Vagina (tissue), 2 donors: Measurements from ENCODE around the gene ANXA2R. TPM values are rescaled to one million over a fixed set of nuclear protein-coding genes. Genes with fewer than 3 reads are reported as not detected.

ENCODE experiments used
- DNase-seq, 2 donors: peaks; one replicate each; pipeline ENCODE4 v3.0.0-alpha.2; 2017; ENCODE audit errors: extremely low spot score in 2 of 2
- H3K27ac ChIP-seq: fragments of 200-600 bp; sonication (generic); one replicate; pipeline ENCODE4 v1.5.1; 2019
- H3K27me3 ChIP-seq: fragments of 200-600 bp; sonication (generic); one replicate; pipeline ENCODE4 v1.5.1; 2019
- H3K36me3 ChIP-seq, 2 donors: fragments of 200-600 bp; sonication (generic); one replicate each; pipeline ENCODE4 v1.5.1; 2017 to 2019
- H3K4me1 ChIP-seq: fragments of 200-600 bp; sonication (generic); one replicate; pipeline ENCODE4 v1.5.1; 2019
- H3K4me3 ChIP-seq, 2 donors: fragments of 200-600 bp; sonication (generic); 1 replicate in 1 of 2; 2 replicates in 1 of 2; pipeline ENCODE4 v1.5.1; 2016 to 2019
- H3K9me3 ChIP-seq: fragments of 200-600 bp; sonication (generic); one replicate; pipeline ENCODE4 v1.5.1; 2019
- POLR2A ChIP-seq, 2 donors: fragments of 450-650 bp; IDR thresholded peaks; one replicate each; pipeline ENCODE4 v1.6.1; 2017; ENCODE audit warnings: antibody characterized with exemption in 2 of 2, mild to moderate bottlenecking in 2 of 2, moderate library complexity in 2 of 2
- POLR2AphosphoS5 ChIP-seq, 2 donors: sonication (generic); formaldehyde crosslinking; IDR thresholded peaks; one replicate each; pipeline ENCODE4 v1.9.0; 2017; ENCODE audit warnings: antibody characterized with exemption in 2 of 2, mild to moderate bottlenecking in 2 of 2, low read depth in 1 of 2; ENCODE audit not compliant: insufficient read depth in 1 of 2
- intact Hi-C: fragments of 100-400 bp; cut with DNase I; formaldehyde crosslinking; loops from one replicate; pipeline ENCODE4 v1.15.1; 2023
- total RNA-seq: library from RNA; depleted of rRNA; stranded (reverse); fragments of >200 nt; gene quantifications from one replicate; pipeline ENCODE4 v1.2.3, GENCODE V29; 2016
- TF ChIP-seq, protein P1 (sequence below), 3 experiments: fragments of 450-650 bp in 2 of 3; fragments of 200-600 bp in 1 of 3; sonication (generic) in 1 of 3; IDR thresholded peaks; one replicate each; pipeline ENCODE4 v1.5.1; 2017 to 2019; ENCODE audit warnings: antibody characterized with exemption in 3 of 3, mild to moderate bottlenecking in 2 of 3, moderate library complexity in 2 of 3

The ANXA2R gene
- total RNA-seq, 1 donor from 2014 or later, result 10.6 TPM

DNA sequence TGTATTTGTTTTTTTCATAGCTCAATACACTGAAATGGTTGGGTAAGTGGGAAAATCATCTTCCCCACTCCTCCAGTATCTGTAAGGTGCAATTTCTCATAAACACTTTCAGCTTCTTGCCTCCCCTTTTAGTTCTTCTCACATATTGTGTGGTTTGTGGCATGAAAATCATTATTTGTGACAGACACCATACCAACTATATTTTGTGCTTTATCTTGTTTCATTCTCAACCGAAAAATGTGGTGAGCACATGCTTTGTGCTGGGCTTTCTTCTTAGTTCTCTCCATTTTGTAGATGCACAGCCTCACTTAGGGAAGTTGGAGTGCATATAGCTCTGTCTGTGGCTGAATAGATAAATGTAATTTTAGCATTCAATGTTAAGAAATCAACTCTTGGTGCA, 6.4 kb upstream of the ANXA2R start:
- Histone ChIP-seq H3K36me3 (no peaks in the 10 kb centered on the region), H3K4me3 (no peak overlapping the region), H3K27ac (no peak overlapping the region), H3K27me3 (no peaks in the 10 kb centered on the region), H3K4me1 (peaks cover 18% of the 10 kb centered on the region), H3K9me3 (no peaks in the 10 kb centered on the region)
- intact Hi-C loops, result no loop called here
- TF ChIP-seq, protein P1, sequence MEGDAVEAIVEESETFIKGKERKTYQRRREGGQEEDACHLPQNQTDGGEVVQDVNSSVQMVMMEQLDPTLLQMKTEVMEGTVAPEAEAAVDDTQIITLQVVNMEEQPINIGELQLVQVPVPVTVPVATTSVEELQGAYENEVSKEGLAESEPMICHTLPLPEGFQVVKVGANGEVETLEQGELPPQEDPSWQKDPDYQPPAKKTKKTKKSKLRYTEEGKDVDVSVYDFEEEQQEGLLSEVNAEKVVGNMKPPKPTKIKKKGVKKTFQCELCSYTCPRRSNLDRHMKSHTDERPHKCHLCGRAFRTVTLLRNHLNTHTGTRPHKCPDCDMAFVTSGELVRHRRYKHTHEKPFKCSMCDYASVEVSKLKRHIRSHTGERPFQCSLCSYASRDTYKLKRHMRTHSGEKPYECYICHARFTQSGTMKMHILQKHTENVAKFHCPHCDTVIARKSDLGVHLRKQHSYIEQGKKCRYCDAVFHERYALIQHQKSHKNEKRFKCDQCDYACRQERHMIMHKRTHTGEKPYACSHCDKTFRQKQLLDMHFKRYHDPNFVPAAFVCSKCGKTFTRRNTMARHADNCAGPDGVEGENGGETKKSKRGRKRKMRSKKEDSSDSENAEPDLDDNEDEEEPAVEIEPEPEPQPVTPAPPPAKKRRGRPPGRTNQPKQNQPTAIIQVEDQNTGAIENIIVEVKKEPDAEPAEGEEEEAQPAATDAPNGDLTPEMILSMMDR (IDR thresholded peaks at IDR 0.05), result no peak
- no peak for TF ChIP-seq POLR2AphosphoS5 (IDR thresholded peaks at IDR 0.05; ENCODE audit: insufficient read depth in 1 of 2, low read depth in 1 of 2)
- TF ChIP-seq POLR2A (IDR thresholded peaks at IDR 0.05), result no peak
- no peak for DNase-seq

DNA sequence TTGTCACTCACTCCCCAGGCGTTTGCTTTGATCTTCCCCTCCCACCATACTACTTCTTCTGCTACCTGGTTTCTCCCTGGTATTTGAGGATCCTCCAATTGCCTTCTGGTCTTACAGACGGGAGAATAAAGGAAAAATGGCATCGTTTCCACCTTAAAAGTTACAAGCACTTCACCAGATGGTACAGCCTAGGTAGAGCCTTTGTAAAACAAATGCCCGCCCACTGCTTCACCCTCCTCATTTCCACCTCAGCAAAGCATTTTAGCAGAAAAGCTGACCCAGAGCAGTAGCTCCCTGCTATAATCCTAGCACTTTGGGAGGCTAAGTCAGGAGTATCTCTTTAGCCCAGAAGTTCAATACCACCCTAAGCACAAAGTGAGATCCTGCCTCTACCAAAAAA, 5.1 kb upstream of the ANXA2R start:
- intact Hi-C loops, result no loop called here
- DNase-seq, result no peak
- Histone ChIP-seq H3K36me3 (no peaks in the 10 kb centered on the region), H3K4me1 (peaks cover 18% of the 10 kb centered on the region), H3K27ac (peak overlapping the region; percentile 68), H3K9me3 (no peaks in the 10 kb centered on the region), H3K4me3 (no peak overlapping the region), H3K27me3 (no peaks in the 10 kb centered on the region)
- no peak for TF ChIP-seq POLR2A (IDR thresholded peaks at IDR 0.05)
- TF ChIP-seq POLR2AphosphoS5 (IDR thresholded peaks at IDR 0.05; ENCODE audit: insufficient read depth in 1 of 2, low read depth in 1 of 2), result no peak
- TF ChIP-seq, protein P1 (IDR thresholded peaks at IDR 0.05), result no peak

DNA sequence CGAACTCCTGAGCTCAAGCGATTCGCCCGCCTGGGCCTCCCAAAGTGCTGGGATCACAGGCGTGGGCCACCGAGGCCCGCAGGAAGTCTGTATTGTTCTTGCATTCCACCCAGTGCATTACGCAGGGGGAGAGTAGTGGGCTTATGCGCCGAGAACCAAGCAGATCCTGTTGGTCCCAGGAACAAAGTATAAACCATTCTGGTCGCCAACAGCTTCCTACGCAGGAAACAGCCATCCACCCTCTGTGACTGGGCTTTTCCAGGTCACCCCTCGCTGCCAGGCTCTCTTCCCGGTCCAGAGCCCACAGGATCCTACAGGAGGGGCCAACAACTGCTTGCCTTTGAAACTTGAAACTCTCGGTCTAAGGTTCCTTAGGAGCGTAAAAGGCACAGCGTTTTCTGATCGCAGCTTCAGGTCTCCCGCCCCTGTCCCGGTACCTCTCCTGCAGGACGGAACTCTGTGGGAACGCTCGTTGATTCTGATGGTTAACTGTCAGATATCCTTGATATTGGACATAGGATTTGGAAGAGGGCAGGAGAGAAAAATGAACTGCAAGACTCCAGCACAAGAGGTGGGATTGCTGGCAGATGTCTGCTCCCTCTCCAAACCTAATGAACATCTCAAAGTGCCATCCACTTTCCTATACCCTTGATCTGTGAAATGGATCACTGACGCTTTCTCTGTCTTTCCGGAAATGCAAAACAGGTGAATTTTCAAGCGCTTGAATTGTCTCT, 4.2 kb upstream of the ANXA2R start:
- no peaks in the 10 kb centered on the region for H3K36me3 ChIP-seq
- DNase-seq, result no peak
- intact Hi-C loops, result loop anchor here (5.0 kb wide), 3 partner anchors 37 to 137 kb away; no protein-coding TSS in a partner anchor
- no peaks in the 10 kb centered on the region for H3K9me3 ChIP-seq
- H3K27me3 ChIP-seq, result no peaks in the 10 kb centered on the region
- peak overlapping the region; percentile 68 for H3K27ac ChIP-seq
- peak overlapping the region; percentile 15 to 34 for H3K4me3 ChIP-seq
- TF ChIP-seq, protein P1 (IDR thresholded peaks at IDR 0.05), result no peak
- peak in 1 of 2 donors; percentile 48 for TF ChIP-seq POLR2AphosphoS5 (IDR thresholded peaks at IDR 0.05; ENCODE audit: insufficient read depth in 1 of 2, low read depth in 1 of 2)
- H3K4me1 ChIP-seq, result peaks cover 18% of the 10 kb centered on the region

DNA sequence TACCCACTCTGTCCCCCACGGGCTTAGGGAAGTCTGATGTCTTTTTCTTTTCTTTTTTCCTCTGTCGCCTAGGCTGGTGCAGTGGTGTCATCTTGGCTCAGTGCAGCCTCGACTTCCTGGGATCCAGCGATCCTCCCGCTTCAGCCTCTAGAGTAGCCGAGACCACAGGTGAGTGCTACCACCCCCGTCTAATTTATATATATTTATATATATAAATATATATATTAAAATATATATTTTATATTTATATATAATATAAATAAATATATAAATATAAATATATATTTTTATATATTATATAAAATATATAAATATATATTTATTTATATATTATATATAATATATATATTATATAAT, 3.3 kb upstream of the ANXA2R start:
- no peaks in the 10 kb centered on the region for H3K27me3 ChIP-seq
- peak overlapping the region; percentile 83 for H3K27ac ChIP-seq
- H3K4me1 ChIP-seq, result peaks cover 17% of the 10 kb centered on the region
- H3K36me3 ChIP-seq, result no peaks in the 10 kb centered on the region
- TF ChIP-seq POLR2A (IDR thresholded peaks at IDR 0.05) (no peak), POLR2AphosphoS5 (IDR thresholded peaks at IDR 0.05; ENCODE audit: insufficient read depth in 1 of 2, low read depth in 1 of 2) (no peak)
- TF ChIP-seq, protein P1 (IDR thresholded peaks at IDR 0.05), result no peak
- H3K4me3 ChIP-seq, result peak overlapping the region; percentile 49 to 58
- no peaks in the 10 kb centered on the region for H3K9me3 ChIP-seq
- intact Hi-C loops, result loop anchor here (5.0 kb wide), 3 partner anchors 36 to 136 kb away; no protein-coding TSS in a partner anchor
- DNase-seq, result no peak
